AG04450 (cell line): ENCODE results near the gene CERT1. TPM values are rescaled to one million over a fixed set of nuclear protein-coding genes. Genes with fewer than 3 reads are reported as not detected.
A peak's percentile ranks its signal among the peaks of the same experiment; 100 is the strongest.

Experiments
- CTCF ChIA-PET: fragments of 300-600, 350-600 bp; formaldehyde crosslinking; extraction: SDS; loops from one replicate; lab custom pipeline; 2022; ENCODE audit warnings: antibody characterized with exemption, inconsistent platforms; lab: Charles Lee
- POLR2A ChIA-PET: fragments of 350-600 bp; formaldehyde crosslinking; extraction: SDS; loops from one replicate; lab custom pipeline; 2021; ENCODE audit warnings: antibody characterized with exemption, inconsistent platforms; lab: Yijun Ruan, JAX
- DNase-seq: peaks from one replicate; pipeline ENCODE4 v3.0.0-alpha.2; 2011; ENCODE audit warnings: low read depth, low spot score
- H3K27ac ChIP-seq: one replicate; pipeline ENCODE4 v1.5.1; 2012; ENCODE audit warnings: low read depth, low read length, control low read depth
- H3K27me3 ChIP-seq: one replicate; pipeline ENCODE4 v1.6.0; 2012; ENCODE audit warnings: low read length; ENCODE audit not compliant: control insufficient read depth, insufficient read depth
- H3K4me3 ChIP-seq: 2 replicates; pipeline ENCODE4 v1.5.1; 2011; ENCODE audit warnings: mild to moderate bottlenecking, low read depth, low read length, control low read depth
- H3K9me3 ChIP-seq: 2 replicates; pipeline ENCODE4 v1.5.1; 2012; ENCODE audit warnings: low read length; ENCODE audit not compliant: control insufficient read depth, insufficient read depth
- CTCF ChIP-seq: IDR thresholded peaks from 2 replicates; pipeline ENCODE4 v1.5.1; 2011; ENCODE audit warnings: low read depth, low read length, control low read depth, inconsistent platforms
- polyA plus RNA-seq: library from polyadenylated mRNA; depleted of rRNA; stranded (reverse); fragments of >200 nt; gene quantifications from 2 replicates; pipeline ENCODE4 v1.2.3, GENCODE V29; 2011

The CERT1 gene
- polyA plus RNA-seq, 1 experiment = 17.1 TPM

DNA sequence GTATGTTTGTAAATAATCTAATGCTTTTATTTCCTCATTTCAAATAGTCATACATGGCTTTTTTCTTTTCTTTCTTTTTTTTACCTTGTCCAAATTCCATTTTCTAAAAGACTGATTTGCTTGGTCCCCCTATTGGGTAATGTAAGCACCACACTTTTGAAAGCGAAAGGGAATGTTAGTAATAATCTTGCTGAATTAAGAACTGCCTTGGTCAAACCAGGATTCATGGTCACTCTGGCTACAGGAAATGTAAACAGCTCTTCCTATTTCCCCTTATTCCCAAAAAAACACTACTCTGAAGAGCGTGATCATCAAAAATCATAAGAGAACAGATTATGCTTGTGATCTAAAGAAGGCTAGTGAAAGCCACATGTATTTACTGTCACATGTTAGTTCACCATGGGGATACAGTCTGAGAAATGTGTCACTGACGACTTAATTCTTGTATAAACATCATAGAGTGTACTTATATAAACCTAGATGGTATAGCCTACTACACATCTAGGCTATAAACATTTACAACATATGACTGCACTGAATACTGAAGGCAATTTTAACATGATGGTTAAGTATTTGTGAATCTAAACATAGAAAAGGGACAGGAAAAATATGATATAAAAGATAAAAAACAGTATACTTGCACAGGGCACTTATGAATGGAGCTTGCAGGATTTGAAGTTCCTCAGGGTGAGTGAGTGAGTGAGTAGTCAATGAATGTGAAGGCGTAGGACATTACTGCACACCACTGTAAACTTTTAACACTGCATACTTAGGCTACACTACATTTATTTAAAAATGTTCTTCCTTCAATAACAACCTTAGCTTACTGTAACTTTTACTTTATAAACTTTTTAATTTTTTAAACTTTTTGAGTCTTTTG is 99.1 kb downstream of the CERT1 start:
- peak; percentile 64 for DNase-seq
- Histone ChIP-seq H3K27ac (no peak overlapping the region), H3K27me3 (no peaks in the 10 kb centered on the region), H3K4me3 (no peak overlapping the region), H3K9me3 (no peaks in the 10 kb centered on the region)
- POLR2A ChIA-PET = no interaction called here
- CTCF ChIA-PET = interaction anchor here (1.0 kb wide), 2 partner anchors 9 to 269 kb away, joined by 3 to 5 read pairs; no protein-coding TSS in a partner anchor
- peak; percentile 51 for TF ChIP-seq CTCF

DNA sequence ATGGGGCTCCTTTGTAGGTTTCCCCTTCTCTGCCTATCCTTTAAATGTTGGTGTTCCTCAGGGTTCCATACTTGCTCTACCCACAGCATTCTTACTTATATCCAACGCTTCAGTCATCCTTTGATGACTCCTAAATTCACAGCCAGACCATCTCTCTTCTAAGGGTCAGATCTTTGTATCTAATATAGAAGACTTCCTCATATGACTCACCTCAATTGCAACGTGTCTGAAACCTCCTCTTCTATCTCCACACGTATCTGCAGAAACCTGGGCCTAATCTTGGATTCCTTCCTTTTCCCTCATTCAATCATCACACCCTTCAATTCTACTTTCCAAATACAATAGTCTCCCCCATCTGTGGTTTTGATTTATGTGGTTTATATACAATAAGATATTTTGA is 106.1 kb downstream of the CERT1 start:
- ChIA-PET POLR2A (no interaction called here), CTCF (no interaction called here)
- Histone ChIP-seq H3K4me3 (no peak overlapping the region), H3K27ac (no peak overlapping the region), H3K27me3 (no peaks in the 10 kb centered on the region), H3K9me3 (no peaks in the 10 kb centered on the region)
- no peak for TF ChIP-seq CTCF
- DNase-seq = no peak

DNA sequence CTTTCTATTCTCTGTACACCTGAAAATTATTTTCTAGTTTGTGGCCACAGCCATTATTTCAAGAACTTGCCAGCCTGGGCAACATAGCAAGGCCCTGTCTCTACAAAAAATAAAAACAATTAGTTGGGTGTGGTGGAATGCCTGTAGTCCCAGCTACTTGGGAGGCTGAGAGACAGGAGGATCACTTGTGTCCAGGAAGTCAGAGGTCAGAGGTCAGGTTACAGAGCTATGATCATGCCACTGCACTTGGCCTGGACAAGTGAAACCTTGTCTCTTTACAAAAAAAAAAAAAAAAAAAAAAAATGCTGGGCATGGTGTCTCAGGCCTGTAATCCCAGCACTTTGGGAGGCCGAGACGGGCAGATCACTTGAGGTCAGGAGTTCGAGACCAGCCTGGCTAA is 116.2 kb downstream of the CERT1 start:
- DNase-seq = no peak
- no peak for TF ChIP-seq CTCF
- ChIA-PET CTCF (interaction anchor here (0.7 kb wide), 1 partner anchor 281 kb away, joined by 7 read pairs; no protein-coding TSS in a partner anchor), POLR2A (no interaction called here)
- Histone ChIP-seq H3K27me3 (no peaks in the 10 kb centered on the region), H3K27ac (no peak overlapping the region), H3K9me3 (no peaks in the 10 kb centered on the region), H3K4me3 (no peak overlapping the region)

DNA sequence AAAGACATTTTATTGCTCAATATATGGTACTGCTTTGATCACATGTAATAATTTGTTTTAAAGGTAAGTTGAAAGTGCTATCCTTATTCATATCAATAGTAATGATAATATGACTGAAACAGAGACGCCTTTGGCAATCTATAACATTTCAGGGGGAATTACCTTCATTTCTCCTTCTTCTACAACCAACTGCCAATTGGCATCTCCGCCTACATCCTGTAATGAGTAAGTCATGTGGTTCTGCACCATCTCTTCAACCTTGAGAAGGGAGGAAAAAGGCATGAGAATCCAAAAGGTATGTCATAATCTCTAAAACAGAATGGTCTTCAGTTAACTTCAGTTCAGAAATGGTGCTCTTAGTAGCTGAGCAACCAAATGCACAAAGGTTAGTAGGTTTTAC is 122.0 kb downstream of the CERT1 start:
- ChIA-PET CTCF (no interaction called here), POLR2A (no interaction called here)
- DNase-seq = no peak
- H3K27ac ChIP-seq = no peak overlapping the region
- H3K27me3 ChIP-seq = no peaks in the 10 kb centered on the region
- H3K9me3 ChIP-seq = no peaks in the 10 kb centered on the region
- H3K4me3 ChIP-seq = no peak overlapping the region
- no peak for TF ChIP-seq CTCF

- POLR2A ChIA-PET = no interaction called here
- H3K27ac ChIP-seq = no peak overlapping the region
- H3K9me3 ChIP-seq = no peaks in the 10 kb centered on the region
- CTCF ChIA-PET = no interaction called here
- H3K27me3 ChIP-seq = no peaks in the 10 kb centered on the region
- no peak overlapping the region for H3K4me3 ChIP-seq
- DNase-seq = no peak
- TF ChIP-seq CTCF = no peak
These were observed 123.6 kb downstream of the CERT1 start for GRCh38 chr5:75387806-75388205.
